GM12872 (cell line): Measurements from ENCODE around the gene EFEMP1.

Experiments
- TF ChIP-seq, protein P1 (sequence below): IDR thresholded peaks from 3 replicates; pipeline ENCODE4 v1.5.1; 2011; ENCODE audit warnings: low read depth, mild to moderate bottlenecking, low read length, moderate library complexity; ENCODE audit not compliant: insufficient read depth

The EFEMP1 gene

DNA sequence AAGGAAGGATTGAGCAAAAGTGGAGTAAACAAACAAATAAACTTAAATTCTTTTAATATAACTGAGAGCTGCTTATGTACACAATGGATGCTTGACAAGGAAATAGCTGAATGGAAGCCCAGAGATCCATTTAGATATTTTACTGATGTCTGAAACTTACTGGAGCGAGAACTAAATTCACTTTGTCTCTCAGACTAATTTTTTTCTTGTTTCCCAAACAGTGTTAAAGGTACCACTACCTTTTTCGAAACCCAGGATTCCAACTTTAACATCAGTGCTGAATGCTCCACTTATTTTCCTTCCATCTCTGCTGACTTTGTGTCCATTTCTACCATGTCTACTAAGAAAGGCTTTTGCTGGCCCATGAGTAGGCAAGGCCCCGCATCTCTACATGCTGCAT, 4.0 kb downstream of the EFEMP1 start:
- TF ChIP-seq, protein P1, sequence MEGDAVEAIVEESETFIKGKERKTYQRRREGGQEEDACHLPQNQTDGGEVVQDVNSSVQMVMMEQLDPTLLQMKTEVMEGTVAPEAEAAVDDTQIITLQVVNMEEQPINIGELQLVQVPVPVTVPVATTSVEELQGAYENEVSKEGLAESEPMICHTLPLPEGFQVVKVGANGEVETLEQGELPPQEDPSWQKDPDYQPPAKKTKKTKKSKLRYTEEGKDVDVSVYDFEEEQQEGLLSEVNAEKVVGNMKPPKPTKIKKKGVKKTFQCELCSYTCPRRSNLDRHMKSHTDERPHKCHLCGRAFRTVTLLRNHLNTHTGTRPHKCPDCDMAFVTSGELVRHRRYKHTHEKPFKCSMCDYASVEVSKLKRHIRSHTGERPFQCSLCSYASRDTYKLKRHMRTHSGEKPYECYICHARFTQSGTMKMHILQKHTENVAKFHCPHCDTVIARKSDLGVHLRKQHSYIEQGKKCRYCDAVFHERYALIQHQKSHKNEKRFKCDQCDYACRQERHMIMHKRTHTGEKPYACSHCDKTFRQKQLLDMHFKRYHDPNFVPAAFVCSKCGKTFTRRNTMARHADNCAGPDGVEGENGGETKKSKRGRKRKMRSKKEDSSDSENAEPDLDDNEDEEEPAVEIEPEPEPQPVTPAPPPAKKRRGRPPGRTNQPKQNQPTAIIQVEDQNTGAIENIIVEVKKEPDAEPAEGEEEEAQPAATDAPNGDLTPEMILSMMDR: no peak

DNA sequence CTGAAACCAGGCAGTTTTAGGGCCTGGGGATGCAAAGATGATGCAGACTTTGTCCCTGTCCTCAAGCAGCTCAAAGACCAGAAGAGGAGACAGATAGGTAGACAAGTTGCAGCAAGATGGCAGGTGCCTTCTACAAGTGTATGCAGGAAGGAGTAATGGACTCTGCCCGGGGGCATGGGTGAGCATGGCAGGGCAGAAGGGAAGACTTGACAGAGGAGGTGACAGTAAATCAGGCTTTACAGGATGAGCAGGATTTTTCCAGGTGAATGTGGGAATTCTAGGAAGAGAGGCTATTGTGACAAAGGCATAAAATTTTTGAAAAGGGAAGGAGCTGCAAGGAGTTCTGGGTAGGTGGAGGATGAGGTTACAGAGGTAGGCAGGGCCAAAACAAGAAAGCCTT, 4.7 kb downstream of the EFEMP1 start:
- TF ChIP-seq, protein P1: no peak

DNA sequence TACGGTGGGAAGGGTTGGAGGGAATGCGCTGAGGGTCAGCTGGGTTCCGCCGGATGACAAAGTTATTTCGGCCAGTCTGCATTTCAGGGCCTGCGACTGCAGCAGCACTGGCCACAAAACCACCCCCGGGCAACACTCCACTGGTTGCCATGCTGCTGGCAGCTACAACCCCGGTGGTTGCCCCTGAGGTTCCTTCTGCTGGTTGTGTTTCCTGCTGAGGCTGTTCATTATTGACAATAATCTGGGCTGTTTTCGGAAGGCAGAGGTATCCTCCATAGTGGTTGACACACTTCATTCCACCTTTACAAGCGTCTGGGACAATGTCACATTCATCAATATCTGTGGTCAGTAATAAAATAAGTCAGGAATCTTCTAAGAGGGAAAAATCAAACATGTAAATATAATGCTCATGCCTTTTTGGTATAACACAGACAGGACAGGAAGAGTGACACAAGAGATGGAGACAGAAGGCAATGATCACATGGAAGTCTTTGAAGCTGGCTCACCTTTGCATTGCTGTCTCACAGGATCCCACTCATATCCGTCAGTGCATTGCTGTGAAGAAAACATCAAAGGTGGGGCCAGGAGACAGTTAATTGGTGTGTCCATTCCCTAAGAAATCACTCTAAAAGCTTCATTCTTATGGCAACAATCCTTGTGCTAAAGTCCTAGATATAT, 5.7 kb downstream of the EFEMP1 start:
- TF ChIP-seq, protein P1: no peak

DNA sequence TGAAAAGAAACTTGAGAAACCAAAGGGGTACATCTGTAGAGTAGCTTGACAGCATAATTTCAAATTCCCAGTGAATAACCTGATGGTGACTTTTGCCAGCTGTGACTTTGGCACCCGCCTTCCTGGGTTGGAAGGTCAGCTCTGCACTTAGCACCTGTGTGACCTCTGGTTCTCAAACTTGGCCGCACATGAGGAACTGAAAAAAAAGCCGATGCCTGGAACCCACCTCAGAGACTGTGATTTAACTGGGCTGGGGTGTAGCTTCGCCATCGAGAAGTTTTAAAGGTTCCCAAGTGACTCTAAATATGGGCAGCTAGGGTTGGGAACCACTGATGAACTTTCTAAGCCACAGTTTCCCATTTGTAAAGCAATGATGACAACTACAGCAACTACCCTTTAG, 6.5 kb downstream of the EFEMP1 start:
- TF ChIP-seq, protein P1: no peak

DNA sequence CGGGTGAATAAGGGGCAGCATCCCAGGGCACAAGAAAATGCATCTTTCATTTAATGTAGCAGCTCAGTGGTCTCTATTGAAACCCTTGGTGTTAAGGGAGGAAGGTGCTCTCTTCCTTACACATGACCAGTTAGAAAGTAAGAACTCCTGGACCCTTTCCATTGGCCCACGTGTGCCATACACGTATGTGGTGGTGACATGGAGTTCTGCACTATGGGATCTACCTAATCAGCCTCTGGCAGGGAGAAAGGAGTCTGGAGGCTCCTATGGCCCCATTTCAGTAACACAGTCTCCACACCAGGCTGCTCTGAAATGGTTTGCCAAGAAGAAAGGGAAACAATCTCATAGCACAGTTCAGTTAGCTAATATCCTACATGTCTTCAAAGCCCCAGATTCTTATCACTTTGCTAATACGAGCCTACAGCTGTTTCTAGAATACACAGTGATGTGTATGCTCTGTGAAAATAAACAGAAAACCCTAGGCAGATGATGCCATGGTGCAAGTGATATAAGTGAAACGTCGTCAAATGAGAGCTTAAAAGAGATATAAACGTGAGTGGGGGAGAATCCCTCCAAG, 7.0 kb downstream of the EFEMP1 start:
- TF ChIP-seq, protein P1: no peak

DNA sequence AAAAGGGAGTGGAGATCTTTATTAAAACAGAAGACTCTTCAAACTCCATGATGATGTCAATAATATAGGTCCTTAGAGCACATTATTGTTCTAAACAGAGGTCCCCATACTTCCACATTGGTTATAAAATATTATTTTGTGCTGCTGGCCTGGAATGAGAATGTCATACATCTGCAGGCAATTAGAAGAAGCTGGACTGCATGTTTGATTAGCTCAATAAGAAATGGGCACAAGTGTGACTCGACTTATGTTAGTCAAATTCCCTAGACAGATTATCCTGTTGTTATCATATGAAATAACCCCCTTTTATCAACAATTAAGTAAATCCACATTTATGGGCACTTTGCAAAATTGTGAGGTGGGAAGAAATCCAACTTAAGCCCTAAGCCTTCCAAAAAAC, 8.8 kb downstream of the EFEMP1 start:
- TF ChIP-seq, protein P1: no peak

DNA sequence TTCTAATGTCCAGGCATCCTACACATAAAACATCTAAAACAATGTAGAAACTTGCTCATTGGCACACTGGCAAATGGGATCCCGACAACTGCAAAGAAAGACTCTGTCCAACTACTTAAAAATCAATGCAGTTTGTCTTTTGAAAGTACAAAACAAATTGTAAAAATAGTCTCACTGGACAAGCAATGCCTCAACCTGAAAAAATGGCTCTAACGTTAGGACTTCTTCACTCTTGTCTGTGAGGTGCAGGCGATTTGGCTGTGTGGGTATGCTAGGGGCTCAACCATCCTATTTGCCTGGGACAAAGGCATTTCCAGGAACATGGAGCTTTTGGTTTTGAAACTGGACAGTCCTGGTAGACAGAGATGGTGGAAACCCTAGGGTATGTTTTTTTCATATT, 10.7 kb downstream of the EFEMP1 start:
- TF ChIP-seq, protein P1: no peak

DNA sequence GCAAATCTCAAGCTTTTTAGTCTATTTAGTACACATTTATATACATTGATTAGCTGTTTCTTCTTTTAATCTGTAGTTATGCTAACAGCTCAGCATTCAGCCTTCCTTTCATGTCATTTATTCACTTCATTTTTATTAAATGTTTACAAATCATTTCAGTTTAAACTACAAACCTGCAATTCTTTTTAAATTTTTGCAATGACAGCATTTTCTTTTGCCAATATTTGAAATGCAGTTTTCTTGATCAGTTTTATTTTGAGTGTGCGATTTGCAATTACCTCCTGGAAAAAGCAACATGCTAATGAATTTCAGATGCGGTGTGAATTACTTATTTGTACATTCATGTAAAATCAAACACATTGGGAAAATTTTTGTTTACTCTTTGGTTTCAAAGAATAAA, 13.5 kb downstream of the EFEMP1 start:
- TF ChIP-seq, protein P1: no peak
